BJ (cell line): ENCODE data around the gene FAT2. TPM values are rescaled to one million over a fixed set of nuclear protein-coding genes. Genes with fewer than 3 reads are reported as not detected.
"Not testable (repeated sequence)": the region's sequence is repeated elsewhere in the genome, so short reads cannot be mapped to it uniquely, and the experiment has no call there.

Experiments used
- CTCF ChIA-PET: fragments of 350-600 bp; formaldehyde crosslinking; extraction: SDS; loops from one replicate; lab custom pipeline; 2021; ENCODE audit warnings: antibody characterized with exemption, inconsistent platforms; lab: Yijun Ruan, JAX
- POLR2A ChIA-PET: fragments of 300-600 bp; sonication (Branson Sonifier 250); formaldehyde crosslinking; extraction: SDS; loops from one replicate; lab custom pipeline; 2021; ENCODE audit warnings: antibody characterized with exemption; lab: Charles Lee
- DNase-seq: peaks from one replicate; pipeline ENCODE4 v3.0.0-alpha.2; 2011; ENCODE audit warnings: low read depth
- H3K27me3 ChIP-seq: 2 replicates; pipeline ENCODE4 v1.6.0; 2011; ENCODE audit warnings: low read length; ENCODE audit not compliant: control insufficient read depth, insufficient read depth
- H3K36me3 ChIP-seq: 2 replicates; pipeline ENCODE4 v1.5.1; 2011; ENCODE audit warnings: low read length; ENCODE audit not compliant: control insufficient read depth, insufficient read depth
- H3K4me3 ChIP-seq: 2 replicates; pipeline ENCODE4 v1.5.1; 2011; ENCODE audit warnings: low read depth, mild to moderate bottlenecking, control low read depth, low read length
- polyA plus RNA-seq: library from polyadenylated mRNA; depleted of rRNA; stranded (reverse); fragments of >200 nt; gene quantifications from 2 replicates; pipeline ENCODE4 v1.2.3, GENCODE V29; 2011
- TF ChIP-seq, protein P1 (sequence below): IDR thresholded peaks from 2 replicates; pipeline ENCODE4 v1.5.1; 2011; ENCODE audit warnings: low read depth, mild to moderate bottlenecking, control low read depth, inconsistent platforms, low read length, moderate library complexity; ENCODE audit not compliant: insufficient read depth

FAT2 gene
- polyA plus RNA-seq, 1 experiment, result not detected

DNA sequence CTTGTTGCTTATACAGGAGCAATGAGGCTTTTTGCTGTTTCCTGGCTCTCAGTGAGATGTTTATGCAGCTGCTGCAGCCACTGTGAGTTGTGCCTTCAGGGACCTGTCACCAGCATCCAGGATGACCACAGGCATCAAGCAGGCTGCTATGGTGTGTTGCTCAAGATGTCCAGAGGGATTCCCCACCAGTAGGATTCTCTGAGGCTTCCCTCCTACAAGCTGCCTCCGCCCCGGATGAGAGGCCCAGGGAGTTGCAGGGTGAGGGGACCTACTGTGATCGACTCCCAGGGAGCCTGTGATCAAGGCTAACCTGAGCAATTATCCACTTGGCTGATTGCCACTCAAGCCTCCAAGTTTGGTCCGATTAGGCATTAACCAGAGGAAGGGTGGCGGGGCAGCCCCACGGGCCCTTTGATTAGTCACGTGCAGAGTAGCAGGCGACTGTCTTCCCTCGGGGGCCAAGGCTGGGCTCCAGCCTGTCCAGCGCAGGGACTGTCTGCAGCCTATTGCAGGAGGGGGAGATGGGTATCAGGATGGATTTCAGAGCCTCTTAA is 1.8 kb upstream of the FAT2 start:
- POLR2A ChIA-PET, result no interaction called here
- TF ChIP-seq, protein P1, sequence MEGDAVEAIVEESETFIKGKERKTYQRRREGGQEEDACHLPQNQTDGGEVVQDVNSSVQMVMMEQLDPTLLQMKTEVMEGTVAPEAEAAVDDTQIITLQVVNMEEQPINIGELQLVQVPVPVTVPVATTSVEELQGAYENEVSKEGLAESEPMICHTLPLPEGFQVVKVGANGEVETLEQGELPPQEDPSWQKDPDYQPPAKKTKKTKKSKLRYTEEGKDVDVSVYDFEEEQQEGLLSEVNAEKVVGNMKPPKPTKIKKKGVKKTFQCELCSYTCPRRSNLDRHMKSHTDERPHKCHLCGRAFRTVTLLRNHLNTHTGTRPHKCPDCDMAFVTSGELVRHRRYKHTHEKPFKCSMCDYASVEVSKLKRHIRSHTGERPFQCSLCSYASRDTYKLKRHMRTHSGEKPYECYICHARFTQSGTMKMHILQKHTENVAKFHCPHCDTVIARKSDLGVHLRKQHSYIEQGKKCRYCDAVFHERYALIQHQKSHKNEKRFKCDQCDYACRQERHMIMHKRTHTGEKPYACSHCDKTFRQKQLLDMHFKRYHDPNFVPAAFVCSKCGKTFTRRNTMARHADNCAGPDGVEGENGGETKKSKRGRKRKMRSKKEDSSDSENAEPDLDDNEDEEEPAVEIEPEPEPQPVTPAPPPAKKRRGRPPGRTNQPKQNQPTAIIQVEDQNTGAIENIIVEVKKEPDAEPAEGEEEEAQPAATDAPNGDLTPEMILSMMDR, result no peak
- CTCF ChIA-PET, result no interaction called here
- no peaks in the 10 kb centered on the region for H3K36me3 ChIP-seq
- H3K27me3 ChIP-seq, result peaks cover 3% of the 10 kb centered on the region
- no peak for DNase-seq
- H3K4me3 ChIP-seq, result no peak overlapping the region

DNA sequence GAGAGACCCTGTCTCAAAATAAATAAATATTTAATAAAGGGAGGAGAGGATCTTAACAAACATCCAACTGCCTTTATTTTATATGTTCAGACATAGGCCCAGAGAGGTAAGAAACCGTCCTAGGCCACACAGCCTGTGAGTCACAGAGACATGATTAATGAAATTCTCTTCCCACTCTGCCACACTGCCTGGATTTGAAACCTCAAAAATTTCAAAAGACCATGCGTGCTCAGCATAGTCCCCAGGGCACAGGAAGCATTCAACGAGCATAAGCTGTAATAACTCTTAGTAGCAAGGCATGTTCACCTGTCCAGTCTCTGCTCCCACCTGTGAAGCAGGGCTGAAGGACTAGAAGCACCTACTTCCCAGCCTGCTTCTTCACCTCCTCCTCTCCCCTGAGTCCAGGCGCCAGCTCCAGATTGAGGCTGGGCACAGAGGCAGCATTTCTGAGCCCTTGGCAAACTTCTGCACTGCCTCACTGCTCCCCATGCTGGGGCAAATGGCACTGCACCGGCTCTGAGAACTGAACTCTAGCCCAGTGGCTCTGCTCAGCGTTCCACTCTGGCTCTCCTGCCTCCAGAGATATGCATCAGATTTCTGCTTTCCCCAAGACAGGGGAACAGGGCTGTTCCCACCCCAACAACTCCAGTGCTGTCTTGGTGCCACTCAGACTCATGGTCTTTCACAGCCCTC is 1.1 kb downstream of the FAT2 start:
- POLR2A ChIA-PET, result no interaction called here
- DNase-seq, result no peak
- no peaks in the 10 kb centered on the region for H3K36me3 ChIP-seq
- no peak overlapping the region for H3K4me3 ChIP-seq
- H3K27me3 ChIP-seq, result peaks cover 3% of the 10 kb centered on the region
- CTCF ChIA-PET, result no interaction called here
- TF ChIP-seq, protein P1, result no peak

DNA sequence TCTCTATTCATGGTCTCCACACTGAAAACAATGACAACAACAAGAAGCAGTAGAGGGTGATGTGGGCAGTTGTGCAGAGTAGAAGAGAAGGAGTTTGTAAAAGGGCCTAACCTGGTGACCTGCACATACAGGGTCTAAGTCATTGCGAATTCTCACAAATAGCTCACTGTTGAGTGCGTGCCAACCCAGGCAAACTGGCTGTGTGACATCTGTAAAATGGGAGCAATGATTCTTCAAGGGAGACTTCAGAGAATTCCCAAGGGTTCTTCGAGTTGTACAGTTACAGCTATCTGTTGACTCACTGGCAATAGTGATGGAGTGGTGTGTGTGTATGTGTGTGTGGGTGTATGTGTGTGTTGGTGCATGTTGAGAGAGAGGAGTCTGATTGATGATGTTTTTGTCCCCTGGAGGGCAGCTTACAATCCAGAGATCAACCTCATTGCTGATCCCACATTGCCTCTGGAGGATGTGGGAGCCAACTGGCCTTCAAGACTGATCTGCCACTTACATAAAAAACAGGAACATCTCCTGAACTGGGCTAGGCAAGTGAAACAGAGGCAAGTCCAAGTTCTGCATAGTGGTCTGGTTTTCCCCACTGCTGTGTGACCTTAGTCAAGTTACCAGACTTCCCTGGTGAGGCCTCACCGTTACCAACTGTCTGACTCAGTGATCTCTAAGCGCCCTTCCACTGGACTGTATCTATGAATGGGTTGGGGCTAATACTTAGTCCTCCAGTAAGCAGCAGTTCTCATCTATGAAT is 3.2 kb downstream of the FAT2 start:
- DNase-seq, result no peak
- TF ChIP-seq, protein P1, result no peak
- CTCF ChIA-PET, result interaction anchor here (0.7 to 1.6 kb wide), 2 partner anchors 13 to 64 kb away, joined by 3 read pairs; no protein-coding TSS in a partner anchor
- Histone ChIP-seq H3K27me3 (peaks cover 3% of the 10 kb centered on the region), H3K4me3 (no peak overlapping the region), H3K36me3 (no peaks in the 10 kb centered on the region)
- POLR2A ChIA-PET, result no interaction called here

DNA sequence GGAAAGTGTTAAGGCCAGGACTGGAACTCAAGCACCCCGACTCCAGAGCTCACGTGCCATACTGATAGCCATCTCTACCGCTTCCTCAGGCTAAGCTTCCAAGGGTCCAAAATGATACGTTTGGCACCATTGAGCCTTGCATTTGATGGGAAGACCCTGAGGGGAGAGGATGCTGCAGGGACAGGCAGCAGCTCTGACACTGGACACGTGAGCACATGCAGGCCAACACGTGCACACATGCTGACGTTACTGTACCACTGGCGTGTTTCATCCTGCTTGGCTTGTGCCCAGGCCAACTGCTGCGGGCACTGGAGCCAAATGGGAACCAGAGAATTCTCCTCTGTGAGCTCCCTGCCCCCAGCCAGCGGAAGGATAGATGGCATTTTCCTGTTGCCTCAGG is 5.2 kb downstream of the FAT2 start:
- CTCF ChIA-PET, result no interaction called here
- TF ChIP-seq, protein P1, result no peak
- peaks cover 2% of the 10 kb centered on the region for H3K27me3 ChIP-seq
- no peak for DNase-seq
- H3K4me3 ChIP-seq, result no peak overlapping the region
- H3K36me3 ChIP-seq, result no peaks in the 10 kb centered on the region
- POLR2A ChIA-PET, result no interaction called here

DNA sequence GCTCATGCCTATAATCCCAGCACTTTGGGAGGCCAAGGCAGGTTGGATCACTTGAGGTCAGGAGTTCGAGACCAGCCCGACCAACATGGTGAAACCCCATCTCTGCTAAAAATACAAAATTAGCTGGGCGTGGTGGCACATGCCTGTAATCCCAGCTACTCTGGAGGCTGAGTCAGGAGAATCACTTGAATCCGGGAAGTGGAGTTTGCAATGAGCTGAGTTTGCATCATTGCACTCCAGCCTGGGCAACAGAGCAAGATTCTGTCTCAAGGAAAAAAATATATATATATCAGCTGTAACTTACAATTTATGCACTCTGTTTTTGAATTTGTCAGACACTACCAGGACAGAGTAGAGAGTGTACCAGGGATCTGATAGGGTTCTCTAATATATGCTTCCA is 5.8 kb downstream of the FAT2 start:
- POLR2A ChIA-PET, H3K36me3 ChIP-seq, DNase-seq, H3K4me3 ChIP-seq, CTCF ChIA-PET, H3K27me3 ChIP-seq: not testable (repeated sequence)
